ENCODE results near the gene RTN1.

RTN1 gene

DNA sequence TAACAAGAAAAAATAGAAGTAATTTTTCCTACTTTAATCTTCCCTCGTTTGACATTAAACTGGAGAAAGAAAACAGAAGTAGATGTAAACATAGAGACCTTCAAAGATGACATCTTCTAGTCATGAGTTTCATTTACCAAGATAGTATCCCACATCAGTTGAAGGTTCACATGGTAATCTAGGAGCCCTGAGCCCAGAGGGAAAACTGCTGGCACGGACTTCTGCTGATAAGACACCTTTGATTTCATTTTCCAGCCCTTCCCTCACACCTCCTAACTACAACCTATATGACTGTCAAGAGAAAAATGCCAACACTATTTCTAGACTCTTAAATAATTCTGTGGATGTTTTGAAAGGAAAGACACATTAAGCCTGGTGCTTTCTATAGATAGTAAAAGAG is 247.9 kb downstream of the RTN1 start:
- no peak for DNase-seq

DNA sequence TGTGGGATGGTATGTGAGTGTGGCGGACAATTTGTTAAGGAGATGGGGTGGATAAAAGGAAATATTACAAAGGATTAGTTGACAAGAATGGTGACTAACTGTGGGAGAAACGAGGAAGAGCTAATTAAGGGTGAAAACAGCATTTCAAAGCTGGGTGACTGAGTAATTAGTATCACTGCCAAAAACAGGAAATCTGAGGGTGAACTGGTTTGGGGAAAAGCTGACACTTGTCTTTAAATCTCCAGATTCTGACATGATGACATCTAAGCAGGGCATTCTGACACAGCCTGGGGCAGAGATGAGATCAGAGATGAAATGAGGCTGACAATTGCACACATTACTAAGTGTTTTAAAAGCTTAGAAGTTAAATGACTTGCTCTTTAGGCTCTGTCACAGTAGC is 251.5 kb downstream of the RTN1 start:
- no peak for DNase-seq

DNA sequence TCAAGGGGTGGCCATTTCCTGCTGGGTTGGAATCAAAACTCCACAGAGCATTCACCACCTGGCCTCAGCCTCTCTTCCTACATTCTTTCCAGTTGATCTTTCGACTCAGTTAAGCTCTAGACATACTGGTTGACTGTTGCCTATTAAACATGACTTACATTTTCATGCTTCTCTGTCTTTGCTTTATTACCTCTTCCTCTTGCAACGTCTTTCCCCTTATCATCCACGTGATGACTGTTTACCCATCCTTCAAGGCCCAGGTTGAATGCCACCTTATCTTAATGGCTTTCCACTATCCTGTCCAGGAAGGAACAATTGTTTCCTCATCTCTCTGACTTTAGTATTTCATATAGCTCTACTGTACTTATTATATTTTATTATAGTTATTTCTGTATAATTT is 269.5 kb downstream of the RTN1 start:
- DNase-seq = no peak

DNA sequence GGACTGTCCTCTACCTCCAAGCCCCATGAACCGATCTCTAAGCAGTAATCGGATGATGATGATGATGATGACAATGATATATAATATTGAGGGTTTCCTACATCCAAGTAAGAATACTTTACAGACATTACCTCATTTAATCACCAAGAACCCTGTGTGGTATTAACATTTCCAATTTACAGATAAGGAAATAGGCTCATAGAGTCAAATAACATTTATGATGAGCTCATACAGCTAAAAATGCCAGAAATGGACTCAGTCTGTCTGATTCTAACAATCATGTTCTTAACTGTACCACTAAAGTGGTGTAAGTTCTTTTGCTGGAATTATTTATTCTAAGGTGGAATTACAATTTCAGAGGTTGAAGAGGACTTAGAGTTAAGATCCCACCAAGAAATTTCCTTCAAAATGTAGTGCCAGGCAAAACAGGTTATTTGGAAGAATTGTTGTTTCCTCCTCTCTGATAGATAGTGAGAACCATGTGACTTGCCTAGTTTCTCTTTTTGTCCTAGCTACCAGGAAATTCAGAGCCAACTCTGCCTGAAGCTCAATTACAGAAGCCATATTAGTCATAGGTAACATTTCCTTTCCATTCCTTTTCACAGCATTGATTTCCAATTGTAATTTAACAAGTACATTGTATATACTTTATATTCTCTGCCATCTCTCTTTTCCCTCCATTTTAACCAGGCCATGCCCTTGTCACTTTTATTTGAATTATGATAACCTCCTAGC is 270.2 kb downstream of the RTN1 start:
- DNase-seq = no peak

DNA sequence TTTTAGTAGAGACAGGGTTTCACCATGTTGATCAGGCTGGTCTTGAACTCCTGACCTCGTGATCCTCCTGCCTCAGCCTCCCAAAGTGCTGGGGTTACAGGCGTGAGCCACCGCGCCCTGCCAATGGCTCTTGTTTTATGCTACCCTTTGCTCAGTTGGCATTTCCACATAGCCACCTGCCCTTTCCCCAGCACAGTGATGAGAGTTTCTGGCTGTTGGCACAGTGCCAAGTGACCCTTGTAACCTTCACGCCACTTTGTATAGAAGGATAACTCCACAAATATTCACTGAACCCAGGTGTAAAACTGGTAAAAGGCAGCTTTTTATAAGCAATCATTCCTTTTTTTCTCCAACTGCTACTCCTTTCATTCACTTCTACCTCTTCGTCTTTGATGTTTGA is 275.5 kb downstream of the RTN1 start:
- DNase-seq = no peak

DNA sequence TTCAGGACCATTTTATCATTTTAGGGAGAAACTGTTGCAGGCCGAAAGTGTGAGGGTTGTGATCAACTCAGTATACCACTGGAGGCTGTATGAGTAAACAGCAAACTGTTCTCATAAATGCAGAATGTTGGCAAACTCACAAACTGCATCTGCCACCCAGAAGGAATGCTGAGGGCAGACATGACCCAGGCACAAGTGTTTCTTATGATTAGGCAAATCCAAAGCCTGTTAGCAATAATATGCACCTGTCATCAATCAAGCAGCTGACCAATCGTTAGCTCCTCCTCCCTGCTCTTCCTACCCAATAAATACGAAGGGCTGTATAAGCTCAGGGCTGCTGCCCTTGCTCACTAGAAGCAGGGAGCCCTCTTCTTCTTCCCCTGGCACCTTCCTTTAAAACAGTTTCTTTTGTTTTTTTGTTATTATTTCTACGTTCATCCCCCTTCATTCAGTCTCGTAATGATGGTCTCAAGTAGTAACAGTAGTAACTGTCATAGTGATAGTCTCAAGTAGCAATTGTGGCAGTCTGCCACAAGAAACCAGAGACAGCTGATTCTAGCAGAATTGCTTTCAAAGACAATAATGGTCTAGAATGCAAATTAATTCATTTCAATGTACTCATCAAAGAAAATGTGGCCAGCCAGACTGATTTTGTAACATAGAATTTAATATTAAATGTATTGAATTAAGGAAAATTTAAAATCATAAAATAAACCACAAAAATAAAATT is 278.8 kb downstream of the RTN1 start:
- DNase-seq = no peak

DNA sequence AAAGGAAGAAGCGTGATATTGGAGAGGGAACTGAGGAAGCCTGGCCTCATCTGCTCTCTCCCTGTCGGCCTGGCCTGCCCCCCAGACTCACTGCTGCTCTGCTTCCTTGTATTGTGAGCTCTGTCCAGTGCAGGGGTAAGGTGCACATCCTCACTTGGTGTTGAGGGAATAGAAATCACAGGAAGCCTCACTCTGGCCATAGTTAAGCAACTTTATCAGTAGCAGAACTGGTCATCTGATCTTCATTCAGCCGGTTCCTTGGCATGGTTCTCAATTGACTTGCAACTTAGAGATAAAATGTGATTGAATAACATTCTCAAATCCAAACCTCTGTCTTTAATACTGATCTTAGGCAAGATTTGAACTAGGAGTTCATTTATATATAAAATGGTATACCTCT is 282.5 kb downstream of the RTN1 start:
- no peak for DNase-seq

DNA sequence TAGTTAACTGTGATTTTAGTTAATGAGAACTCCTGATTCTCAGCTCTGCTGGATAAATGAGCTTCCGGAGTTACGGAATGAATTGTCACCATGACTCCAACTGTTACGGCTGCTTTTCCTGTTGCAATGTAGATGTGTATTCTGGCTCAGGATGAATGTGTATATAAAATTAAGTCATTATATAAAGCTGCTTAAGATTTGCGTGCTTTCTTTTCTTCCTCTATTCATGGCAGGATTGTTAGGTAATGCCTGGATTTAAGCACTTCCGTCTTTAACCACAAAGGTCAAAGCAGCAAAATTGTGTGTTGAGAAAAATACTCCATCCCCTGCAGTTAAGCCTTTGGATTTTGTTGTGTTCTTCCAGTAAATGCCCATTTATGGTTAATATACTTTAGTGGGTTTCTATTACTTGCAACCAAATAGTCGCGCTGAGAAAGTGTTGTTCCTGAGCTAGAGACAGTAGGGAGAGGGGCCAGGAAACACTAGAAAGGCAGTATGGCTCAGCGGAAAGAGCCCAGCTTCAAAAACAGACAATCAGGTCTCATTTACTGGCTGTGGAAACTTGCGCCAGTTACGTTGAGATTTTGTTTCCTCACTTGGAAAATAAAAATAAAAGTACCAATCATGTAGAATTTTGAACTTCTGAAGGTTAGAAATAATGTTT is 284.6 kb downstream of the RTN1 start:
- no peak for DNase-seq

DNA sequence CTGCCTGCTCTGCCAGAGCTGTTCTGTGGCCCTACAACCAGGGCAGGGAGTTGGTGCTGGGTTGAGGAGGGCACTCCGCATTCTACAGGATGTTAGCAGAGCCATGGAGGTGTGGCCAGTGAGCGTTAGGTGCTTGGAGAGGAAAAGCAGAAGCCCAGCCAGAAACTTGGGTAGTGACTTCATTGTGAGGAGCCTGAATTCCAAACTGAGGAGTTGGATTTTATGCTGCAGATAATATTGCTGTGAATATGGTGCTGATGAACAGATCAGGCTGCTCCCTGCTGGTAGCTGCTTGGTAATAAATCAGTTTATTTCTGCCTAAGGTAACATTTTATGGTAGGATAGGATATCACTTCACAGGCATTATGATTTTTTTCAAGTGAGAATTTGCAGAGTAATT is 286.8 kb downstream of the RTN1 start:
- no peak for DNase-seq

DNA sequence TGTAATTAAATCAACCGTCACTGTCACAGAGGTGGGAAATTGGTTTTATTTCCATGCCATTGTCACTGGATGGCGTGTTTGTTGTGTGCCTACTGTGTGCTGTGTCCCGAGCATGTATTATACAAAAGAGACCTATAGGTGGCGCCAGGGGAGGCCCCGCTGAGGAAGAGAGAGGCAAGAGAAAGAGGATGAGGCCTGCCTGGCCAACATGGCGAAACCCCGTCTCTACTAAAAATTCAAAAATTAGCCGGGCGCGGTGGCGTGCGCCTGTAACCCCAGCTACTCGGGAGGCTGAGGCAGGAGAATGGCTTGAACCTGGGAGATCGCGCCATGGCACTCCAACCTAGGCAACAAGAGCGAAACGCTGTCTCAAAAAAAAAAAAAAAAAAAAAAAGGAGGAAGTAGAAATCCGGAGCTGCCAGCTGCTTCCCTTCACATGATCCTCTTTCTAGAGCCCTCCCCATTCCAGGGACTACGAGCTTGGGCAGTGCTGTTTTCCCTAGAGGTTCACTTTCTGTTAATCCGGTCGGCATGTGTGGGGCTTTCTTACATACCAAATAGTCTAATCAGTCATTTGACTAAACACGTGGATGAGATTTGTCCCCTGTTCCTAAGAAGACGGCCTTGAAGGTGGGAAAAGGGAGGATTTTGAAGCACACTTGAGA is 287.6 kb downstream of the RTN1 start:
- DNase-seq = no peak

DNA sequence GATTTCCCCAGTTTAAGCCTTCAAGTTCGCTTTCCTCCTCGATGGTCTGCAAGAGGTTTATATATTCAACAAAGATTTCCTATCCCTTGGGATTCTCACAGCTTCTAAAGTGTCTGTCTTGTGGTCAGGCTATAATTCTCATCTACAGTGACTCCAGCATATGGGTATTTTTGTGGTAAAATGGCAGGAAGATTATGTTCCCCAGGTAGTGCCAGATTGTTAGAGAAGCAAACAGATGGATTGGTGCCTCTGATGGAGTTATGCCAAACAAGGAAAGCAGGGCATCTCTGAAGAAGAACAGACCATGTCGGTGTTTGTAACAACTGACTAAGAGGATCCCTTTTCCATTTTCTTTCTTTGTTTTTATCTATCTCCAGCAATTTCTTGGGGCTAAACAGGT is 288.4 kb downstream of the RTN1 start:
- DNase-seq = no peak

DNA sequence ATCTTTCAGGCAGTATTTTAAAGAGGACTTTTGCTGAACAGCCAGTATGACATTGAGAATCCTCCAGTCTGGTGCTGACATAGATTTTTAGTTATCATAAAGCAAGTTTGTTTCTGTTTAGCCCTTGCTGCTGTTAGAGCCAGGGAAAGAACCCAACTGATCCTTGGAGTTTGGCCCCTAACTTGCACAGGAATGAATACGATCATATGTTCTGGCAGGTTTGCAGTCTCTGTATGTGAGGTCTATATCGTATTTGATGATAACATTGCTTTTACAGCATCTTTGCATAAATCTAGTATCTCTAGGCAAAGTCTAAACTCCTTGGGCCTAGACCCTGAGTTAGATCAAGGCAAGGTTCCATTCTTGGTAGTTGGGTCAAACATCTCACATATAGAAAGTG is 289.7 kb downstream of the RTN1 start:
- DNase-seq = no peak

DNA sequence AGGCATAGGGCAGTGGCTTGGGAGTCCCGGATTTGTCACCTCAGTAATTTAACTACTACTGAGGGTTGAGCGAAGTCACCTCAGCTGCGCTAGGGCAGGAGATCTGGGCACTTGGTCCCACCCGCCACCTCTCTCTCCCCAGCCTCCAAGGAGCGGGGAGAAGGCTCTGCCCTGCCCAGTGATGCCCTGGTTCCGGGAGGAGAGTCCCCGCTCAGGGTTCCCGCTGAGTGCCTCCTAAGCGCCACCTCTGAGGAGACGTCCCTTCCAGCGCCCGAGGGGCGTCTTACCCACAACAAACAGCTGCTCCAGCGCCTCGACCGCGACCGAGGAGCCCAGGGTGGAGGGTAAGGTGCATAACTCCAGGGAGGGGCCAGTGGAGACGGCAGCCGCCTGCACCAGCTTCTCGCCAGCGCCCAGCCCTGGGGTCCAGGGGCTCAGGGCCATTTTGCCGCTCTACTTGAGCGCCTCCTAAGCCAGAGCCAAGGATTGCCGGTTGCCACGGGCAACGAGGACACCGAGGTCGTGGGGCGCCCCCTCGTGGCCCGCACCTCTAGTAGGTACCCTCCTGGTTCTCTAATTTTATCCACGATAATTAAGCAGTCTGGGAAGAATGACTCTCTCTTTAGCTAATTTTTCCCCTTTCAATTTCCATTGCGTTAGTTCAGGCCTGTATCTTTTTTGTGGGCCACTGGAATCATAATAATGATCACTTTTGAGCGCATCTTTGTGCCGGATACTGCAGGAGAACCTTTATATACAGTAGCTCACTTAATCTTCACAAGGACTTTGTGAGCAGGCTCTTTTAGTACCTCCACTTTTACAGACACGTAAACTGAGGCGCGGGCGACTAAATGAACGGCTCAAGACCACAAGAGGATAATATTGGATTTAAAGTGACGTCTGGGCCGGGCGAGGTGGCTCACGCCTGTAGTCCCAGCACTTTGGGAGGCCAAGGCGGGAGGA is 294.0 kb downstream of the RTN1 start, which contains the start of gene CCDC175:
CCDC175 (minus strand) TSS at position 481 of the 963 bp plus-strand sequence; CDS start at position 444, 37 bp downstream.
- peak; percentile 83 for DNase-seq

DNA sequence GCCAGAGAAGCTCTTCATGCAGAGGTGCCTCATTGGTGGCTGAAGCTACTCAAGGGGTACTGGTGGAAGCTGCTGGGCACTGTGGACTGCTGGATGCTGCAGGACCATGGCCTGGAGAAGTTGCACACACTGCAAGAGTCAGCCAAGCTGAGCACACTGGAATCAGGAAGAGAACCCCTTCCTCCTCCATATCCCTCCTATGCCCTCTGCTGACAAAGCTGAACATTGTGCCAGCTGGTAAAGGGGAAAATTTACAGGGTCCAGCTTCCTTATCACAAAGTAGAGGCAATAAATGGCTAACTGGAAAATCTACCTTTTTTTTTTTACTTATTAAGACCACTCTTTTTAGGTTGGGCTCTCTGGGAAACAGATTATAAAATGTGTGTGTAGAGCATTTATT is 300.5 kb downstream of the RTN1 start:
- DNase-seq = no peak

DNA sequence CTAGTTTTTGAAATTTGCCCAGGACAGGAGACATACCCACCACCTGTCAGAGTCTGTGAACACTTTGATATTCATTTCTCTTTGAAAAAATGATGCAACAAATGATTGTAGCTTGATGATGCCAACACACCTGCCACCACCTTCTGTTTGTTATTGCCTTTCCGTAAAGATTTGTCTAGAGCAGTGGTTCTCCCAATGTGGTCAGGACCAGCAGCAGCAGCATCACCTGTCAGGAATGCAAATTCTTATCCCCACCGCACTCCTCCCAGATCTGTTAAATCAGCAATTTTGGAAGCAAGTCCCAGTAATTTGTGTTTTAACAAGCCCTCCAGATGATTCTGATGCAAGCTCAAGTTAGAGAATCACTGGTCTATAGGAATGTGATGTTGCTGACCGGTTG is 303.9 kb downstream of the RTN1 start:
- no peak for DNase-seq

DNA sequence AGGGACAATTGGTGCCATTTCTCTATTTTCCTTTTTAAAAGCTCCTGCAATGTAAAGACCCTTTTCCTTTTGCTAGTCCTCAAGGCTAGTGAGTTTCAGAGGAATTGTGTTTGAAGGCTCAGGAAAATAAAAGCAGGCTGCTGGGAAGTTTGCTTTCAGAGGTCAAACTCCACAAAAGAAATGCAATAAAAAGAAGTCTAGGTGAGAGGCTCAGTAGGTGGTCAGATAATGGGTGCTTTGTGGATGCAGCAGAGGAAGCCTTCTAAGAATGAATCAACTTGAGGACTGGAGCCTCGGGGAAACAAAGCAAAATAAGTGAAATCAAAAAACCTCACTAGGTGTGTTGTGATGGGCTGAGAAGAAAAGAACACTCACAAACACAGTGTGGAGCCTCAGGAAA is 304.3 kb downstream of the RTN1 start:
- no peak for DNase-seq

DNA sequence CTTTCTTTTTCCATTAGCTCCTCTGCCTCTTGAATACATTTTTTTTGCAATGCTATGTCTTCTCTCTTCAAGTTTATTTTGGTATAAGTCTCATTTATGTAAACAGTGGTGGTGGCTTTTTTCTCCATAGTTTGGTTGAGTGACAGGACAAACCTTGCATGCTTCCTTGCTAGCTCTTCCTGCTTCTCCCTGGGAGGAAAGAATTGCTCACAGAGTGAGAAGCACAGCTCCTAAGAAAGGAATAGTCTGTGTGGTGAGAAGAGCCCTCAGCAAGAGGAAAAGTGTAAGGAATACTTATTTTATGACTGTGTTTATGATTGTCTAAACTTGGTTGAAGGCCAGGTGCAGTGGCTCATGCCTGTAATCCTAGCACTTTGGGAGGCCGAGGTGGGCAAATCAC is 305.5 kb downstream of the RTN1 start:
- DNase-seq = no peak

DNA sequence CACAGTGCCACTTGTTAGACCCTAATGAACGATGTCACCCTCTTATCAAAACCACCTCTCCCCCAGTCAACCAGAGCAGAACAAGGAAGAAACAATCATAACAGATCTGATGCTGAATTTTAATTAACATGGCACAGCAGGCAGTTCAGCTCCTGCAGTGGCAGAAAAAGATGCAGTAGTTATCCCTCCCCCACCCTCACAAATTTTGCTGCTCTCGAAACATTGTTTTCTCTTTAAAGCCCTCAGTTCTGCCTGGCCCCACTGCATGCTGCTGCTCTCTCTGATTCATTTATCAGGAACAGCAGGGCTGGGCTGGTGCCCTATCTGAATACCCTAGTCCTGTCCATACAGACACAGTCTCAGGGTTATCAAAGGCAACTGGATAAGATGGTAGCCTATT is 306.2 kb downstream of the RTN1 start:
- DNase-seq = no peak

DNA sequence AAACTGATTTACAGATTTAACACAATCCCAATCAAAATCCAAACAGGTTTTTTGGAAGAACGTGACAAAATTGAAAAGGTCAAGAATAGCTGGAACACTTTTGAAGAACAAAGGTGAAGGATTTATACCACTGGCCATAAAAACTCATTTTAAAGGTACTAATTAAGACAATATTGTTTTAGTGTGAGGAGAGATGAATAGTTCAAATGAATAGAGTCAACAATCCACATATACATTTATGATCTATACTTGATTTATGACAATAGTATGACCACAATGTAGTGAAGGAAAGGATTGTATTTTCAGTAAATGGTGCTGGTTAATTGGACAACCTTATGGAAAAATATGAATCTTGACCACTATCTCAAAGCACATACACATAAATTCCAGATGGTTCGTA is 323.3 kb downstream of the RTN1 start:
- DNase-seq = no peak
